GM19328 (cell line): ENCODE results near the gene SAXO1.
"Not testable (repeated sequence)": the region's sequence is repeated elsewhere in the genome, so short reads cannot be mapped to it uniquely, and the experiment has no call there.

Experiments
- ATAC-seq: cut with Tn5 transposase; IDR thresholded peaks from one replicate; pipeline ENCODE4 v1.9.1; 2021; ENCODE audit warnings: mild to moderate bottlenecking, moderate library complexity; ENCODE audit not compliant: unreplicated experiment

SAXO1 gene

GRCh38 chr9:19000133-19000532 lies 32.9 kb downstream of the SAXO1 start:
- ATAC-seq: no peak

GRCh38 chr9:18999173-18999785 lies 33.7 kb downstream of the SAXO1 start:
- no peak for ATAC-seq

GRCh38 chr9:18997151-18997550 lies 35.9 kb downstream of the SAXO1 start:
- no peak for ATAC-seq

- no peak for ATAC-seq
Measured at GRCh38 chr9:18996211-18996610, 36.8 kb downstream of the SAXO1 start.

DNA sequence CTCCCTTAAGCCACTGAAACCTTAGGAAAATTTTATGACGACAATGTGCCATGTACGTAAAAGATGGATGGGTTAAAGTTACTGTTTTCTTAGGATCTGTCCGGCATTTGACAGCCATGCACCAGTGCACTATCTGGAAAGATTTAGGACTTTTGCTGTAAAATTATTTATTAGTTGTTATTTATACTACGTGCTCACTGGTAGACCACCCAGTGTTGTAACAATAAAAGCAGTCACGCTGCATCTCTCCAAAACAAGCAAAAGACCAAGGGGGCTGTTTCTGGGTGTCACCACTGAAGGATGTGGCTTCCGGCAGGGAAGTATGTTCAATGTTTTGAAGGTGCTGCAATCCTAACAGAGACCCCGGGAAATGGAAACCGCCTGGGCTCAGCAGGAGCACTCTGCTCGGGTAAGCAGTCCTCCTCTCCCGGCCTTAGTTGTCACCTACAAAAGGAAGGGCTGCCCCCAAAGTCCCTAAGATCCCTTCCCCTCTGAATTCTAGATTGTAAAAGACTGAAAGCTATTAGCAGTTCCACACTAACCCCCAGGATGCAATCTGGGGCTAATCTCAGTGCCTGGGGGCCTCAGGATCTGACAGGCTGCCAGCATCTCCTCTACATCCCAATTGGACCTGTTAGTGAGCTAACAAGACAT lies 38.6 kb downstream of the SAXO1 start:
- ATAC-seq: no peak

DNA sequence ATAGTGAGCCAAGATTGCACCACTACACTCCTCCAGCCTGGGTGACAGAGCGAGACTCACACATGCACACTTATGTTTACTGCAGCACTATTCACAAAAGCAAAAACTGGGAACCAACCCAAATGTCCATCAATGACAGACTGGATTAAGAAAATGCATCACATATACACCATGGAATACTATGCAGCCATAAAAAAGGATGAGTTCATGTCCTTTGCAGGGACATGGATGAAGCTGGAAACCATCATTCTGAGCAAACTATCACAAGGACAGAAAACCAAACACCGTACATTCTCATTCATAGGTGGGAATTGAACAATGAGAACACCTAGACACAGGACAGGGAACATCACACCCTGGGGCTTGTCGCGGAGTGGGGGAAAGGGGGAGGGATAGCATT lies 41.8 kb downstream of the SAXO1 start:
- ATAC-seq: not testable (repeated sequence)

DNA sequence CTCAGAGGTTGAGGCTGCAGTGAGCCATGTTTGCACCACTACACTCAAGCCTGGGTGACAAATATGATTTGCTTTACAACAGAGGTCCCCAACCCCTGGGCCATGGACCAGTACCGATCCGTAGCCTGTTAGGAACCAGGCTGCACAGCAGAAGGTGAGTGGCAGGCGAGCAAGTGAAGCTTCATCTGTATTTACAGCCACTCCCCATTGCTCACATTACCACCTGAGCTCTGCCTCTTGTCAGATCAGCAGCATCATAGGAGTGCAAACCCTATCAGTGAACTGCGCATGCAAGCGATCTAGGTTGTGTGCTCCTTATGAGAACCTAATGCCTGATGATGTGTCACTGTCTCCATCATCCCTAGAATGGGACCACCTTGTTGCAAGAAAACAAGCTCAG lies 42.5 kb downstream of the SAXO1 start:
- ATAC-seq: no peak

DNA sequence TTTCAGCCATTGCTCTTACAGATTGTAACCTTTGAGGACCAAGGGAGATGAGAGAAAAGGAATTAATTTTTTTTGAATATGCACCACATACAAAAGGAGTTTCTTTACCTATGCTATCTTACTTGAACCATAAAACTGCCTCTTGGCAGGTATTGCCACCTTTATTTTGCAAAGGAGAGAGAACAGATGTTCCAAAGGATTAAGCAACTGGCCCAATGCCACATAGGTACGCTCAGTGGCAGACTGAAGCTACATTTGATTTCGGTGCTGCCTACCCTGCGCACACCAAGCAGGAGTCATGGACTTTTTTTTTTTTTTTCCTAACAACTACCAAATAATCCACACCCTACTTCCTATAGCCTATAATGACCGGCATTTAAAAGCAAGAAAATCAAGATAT lies 43.1 kb downstream of the SAXO1 start:
- ATAC-seq: no peak

- ATAC-seq: no peak
Measured at GRCh38 chr9:18989097-18989496, 43.9 kb downstream of the SAXO1 start.

DNA sequence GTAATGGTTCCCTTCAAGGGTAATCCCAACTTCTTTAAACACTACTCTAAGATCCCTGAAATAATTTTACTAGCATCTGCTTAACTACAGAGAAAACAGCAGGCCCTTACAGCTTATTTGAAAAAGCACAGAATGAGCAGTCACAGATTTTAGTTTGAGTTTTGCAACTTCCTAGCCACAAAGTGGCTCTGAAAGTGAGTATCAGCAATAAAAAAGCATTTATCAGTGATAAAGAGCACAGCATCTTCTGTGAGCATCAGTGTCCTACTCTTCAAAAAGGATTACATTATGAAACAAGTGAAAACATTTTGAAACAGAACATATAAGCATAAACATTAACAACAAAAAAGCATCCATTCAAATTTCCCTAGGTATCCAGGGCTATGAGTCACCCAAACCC lies 45.0 kb downstream of the SAXO1 start:
- no peak for ATAC-seq

GRCh38 chr9:18985996-18986395 lies 47.0 kb downstream of the SAXO1 start:
- no peak for ATAC-seq

DNA sequence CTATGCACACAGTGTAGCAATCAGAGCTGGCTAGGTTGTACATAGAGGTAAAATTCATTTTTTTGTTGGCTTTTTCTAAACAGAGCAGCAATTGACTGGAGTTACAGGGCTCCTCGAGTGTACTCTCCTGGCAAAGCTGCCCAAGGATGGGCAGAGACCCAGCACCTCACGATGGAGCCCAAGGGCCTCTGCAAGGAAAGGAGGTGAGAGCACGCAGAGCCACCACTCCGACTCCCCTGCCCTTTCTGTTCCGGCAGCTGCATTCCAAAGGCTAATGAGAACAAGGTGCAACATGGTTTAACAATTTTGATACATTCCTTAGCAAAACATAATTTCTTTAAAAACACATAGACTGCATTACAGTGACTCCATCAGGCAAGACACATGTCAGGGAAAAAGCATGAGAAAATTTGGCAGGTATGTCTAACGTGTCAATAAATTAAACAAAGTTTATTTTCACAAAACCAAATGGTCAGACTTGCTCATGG lies 47.5 kb downstream of the SAXO1 start:
- ATAC-seq: no peak

GRCh38 chr9:18982262-18982620 lies 50.8 kb downstream of the SAXO1 start:
- no peak for ATAC-seq

- no peak for ATAC-seq
Measured at GRCh38 chr9:18981476-18982261, 51.3 kb downstream of the SAXO1 start.

DNA sequence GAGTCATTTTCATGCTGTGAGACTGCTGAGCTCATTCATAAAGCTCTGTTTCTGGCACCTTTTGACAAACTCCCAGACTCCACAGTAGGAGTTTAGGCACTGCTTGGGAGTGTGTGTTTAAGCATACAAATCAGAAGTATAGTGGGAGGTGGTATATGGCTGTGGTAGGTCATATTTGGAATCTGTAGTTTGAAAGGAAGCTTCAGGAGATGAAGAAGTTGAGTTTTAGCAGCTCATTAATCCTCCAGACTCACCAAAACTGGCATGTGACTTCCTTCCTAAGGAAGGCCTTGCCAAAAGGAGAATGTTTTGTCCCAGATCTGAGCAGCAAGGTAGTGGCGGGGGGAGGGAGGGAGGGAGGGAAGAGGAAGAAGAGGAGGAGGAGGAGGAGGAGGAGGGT lies 52.8 kb downstream of the SAXO1 start:
- ATAC-seq: no peak

GRCh38 chr9:18979367-18979766 lies 53.6 kb downstream of the SAXO1 start:
- no peak for ATAC-seq

GRCh38 chr9:18978188-18978587 lies 54.8 kb downstream of the SAXO1 start:
- ATAC-seq: no peak

- ATAC-seq: no peak
Measured at GRCh38 chr9:18976709-18977531, 56.1 kb downstream of the SAXO1 start.

DNA sequence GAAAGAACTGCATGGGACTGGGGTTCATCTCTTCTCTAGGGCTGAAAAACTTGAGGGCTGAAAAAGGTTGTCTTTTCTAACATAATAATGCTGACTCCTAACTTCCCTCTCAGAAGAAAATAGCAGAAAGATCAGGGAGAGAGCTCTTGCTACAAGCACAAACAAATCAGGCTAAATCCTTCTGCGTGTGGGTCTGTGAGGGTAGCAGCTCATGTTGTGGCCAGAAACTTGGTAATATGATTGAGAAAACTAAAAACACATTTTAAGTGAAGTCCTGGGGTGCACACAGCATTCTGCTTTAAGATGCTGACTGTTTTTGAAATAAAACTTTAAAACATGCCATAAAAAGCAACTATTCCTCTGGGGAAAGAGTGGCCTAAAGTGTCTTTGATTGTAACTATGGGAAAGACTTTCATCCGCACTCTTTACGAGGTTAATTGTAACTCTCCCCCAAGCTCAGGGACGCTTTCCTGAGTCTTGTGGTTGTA lies 56.7 kb downstream of the SAXO1 start:
- ATAC-seq: no peak

- no peak for ATAC-seq
Measured at GRCh38 chr9:18973348-18973747, 59.7 kb downstream of the SAXO1 start.

DNA sequence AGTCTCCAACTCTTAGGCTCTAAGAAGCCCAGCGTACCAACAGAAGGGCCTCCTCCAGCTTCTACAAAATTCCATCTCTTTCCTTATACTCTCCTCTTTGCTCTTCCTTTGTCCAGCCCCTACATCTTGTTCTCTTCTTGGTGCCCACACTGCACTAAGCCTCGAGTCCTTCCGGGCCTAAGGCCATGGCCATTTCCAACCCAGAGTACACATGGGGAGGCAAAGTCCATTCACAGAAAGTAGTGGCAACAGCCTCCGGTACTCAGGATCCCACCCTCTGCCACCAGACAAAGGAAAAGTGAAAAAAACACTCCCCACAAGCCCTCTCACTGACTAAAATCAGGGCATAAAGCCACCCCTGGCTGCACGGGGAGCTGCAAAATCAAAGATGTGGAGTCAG lies 60.3 kb downstream of the SAXO1 start:
- ATAC-seq: no peak
